Gastrocnemius medialis (tissue), 4 donors: ENCODE data around the gene RAB7A. TPM values are rescaled to one million over a fixed set of nuclear protein-coding genes. Genes with fewer than 3 reads are reported as not detected.

Experiments
- ATAC-seq, 2 donors: fragments of 150-250 bp; one replicate each; pipeline ENCODE4 v1.9.1; 2016
- DNase-seq, 2 donors: peaks; one replicate each; pipeline ENCODE4 v3.0.0-alpha.2; 2019
- H3K27ac ChIP-seq, 4 donors: fragments of 200-600 bp; sonication (generic); 1 replicate in 1 of 4; 2 replicates in 3 of 4; pipeline ENCODE4 v1.5.1; 2016 to 2018; ENCODE audit warnings: mild to moderate bottlenecking in 2 of 4, moderate library complexity in 1 of 4
- H3K27me3 ChIP-seq, 3 donors: fragments of 200-600 bp; sonication (generic) in 2 of 3; 1 replicate in 1 of 3; 2 replicates in 2 of 3; pipeline versions ENCODE4 v1.5.1 to v1.6.0; 2016 to 2019; ENCODE audit warnings: mild to moderate bottlenecking in 1 of 3, moderate library complexity in 1 of 3
- H3K36me3 ChIP-seq, 2 donors: fragments of 200-600 bp; sonication (generic) in 1 of 2; one replicate each; pipeline ENCODE4 v1.5.1; 2017 to 2018
- H3K4me1 ChIP-seq, 2 donors: fragments of 200-600 bp; sonication (generic) in 1 of 2; one replicate each; pipeline ENCODE4 v1.5.1; 2016 to 2017; ENCODE audit warnings: mild to moderate bottlenecking in 2 of 2
- H3K4me3 ChIP-seq, 4 donors: fragments of 200-600 bp; sonication (generic) in 3 of 4; 1 replicate in 1 of 4; 2 replicates in 3 of 4; pipeline ENCODE4 v1.5.1; 2016 to 2019; ENCODE audit warnings: mild to moderate bottlenecking in 2 of 4
- H3K9me3 ChIP-seq, 3 donors: fragments of 200-600 bp; sonication (generic) in 2 of 3; 1 replicate in 1 of 3; 2 replicates in 2 of 3; pipeline ENCODE4 v1.5.1; 2016 to 2019
- CTCF ChIP-seq, 5 experiments: fragments of 450-650 bp in 3 of 5; fragments of 200-600 bp in 2 of 5; sonication (generic) in 2 of 5; IDR thresholded peaks in 4 of 5; conservative IDR thresholded peaks in 1 of 5; 1 replicate in 4 of 5; 2 replicates in 1 of 5; pipeline ENCODE4 v1.5.1; 2016 to 2019; ENCODE audit warnings: antibody characterized with exemption in 5 of 5, mild to moderate bottlenecking in 3 of 5, moderate library complexity in 3 of 5
- POLR2A ChIP-seq, 2 donors: fragments of 450-650 bp; IDR thresholded peaks; one replicate each; pipeline ENCODE4 v1.6.1; 2017; ENCODE audit warnings: antibody characterized with exemption in 2 of 2, mild to moderate bottlenecking in 2 of 2, moderate library complexity in 2 of 2
- in situ Hi-C, 4 donors: fragments of 200-750 bp; cut with MboI; loops; one replicate each; pipeline versions ENCODE4 v1.15.0 to v1.8.0; 2017; ENCODE audit warnings: low sequenced_read_pairs in 4 of 4
- intact Hi-C: fragments of 100-400 bp; cut with DNase I; formaldehyde crosslinking; loops from one replicate; pipeline ENCODE4 v1.15.1; 2023; ENCODE audit warnings: low total_unique reads
- total RNA-seq, 4 donors: library from RNA; depleted of rRNA; stranded (reverse); fragments of >200 nt; gene quantifications; one replicate each; pipeline versions ENCODE4 v1.1.0 to v1.2.3, GENCODE V29; 2016

The RAB7A gene
- 100 to 1,000 TPM; 102 to 190 (median 149) TPM for total RNA-seq

GRCh38 chr3:128726023-128727016 lies at the start of gene RAB7A:
Gene RAB7A, plus strand, starts transcription at chr3:128726183. Its CDS starts 69,185 bp downstream, at chr3:128795368.
- DNase-seq (peak; percentile 98 to 99), ATAC-seq (peak; percentile 86 to 93)
- TF ChIP-seq CTCF (IDR thresholded peaks at IDR 0.05 in 4 of 5, conservative IDR thresholded peaks at IDR 0.05 in 1 of 5) (peak in 3 of 5 experiments; percentile 9 to 27 (median 16)), POLR2A (IDR thresholded peaks at IDR 0.05) (peak; percentile 99)
- Histone ChIP-seq H3K4me1 (peaks cover 41 to 46% of the 10 kb centered on the region in 2 donors), H3K36me3 (no peaks in the 10 kb centered on the region), H3K27me3 (no peaks in the 10 kb centered on the region), H3K27ac (peak within 1 kb of the TSS; percentile 96 to 99 (median 98)), H3K4me3 (peak within 1 kb of the TSS; percentile 80 to 99 (median 92)), H3K9me3 (no peaks in the 10 kb centered on the region)
- in situ Hi-C loops: loop anchor here in 1 of 4 donors (10.0 kb wide), 1 partner anchor 68 kb away; no protein-coding TSS in a partner anchor
- intact Hi-C loops: loop anchor here (1.0 to 5.0 kb wide), 2 partner anchors 109 to 153 kb away; partner anchors contain the start of gene ACAD9

- TF ChIP-seq POLR2A (IDR thresholded peaks at IDR 0.05) (no peak), CTCF (IDR thresholded peaks at IDR 0.05 in 4 of 5, conservative IDR thresholded peaks at IDR 0.05 in 1 of 5) (no peak)
- DNase-seq: no peak
- Histone ChIP-seq H3K4me3 (no peak overlapping the region), H3K9me3 (no peaks in the 10 kb centered on the region), H3K4me1 (peaks cover 0 to 8% of the 10 kb centered on the region in 2 donors), H3K36me3 (no peaks in the 10 kb centered on the region), H3K27ac (peak overlapping the region in 3 of 4 donors; percentile 90 to 95 (median 91)), H3K27me3 (no peaks in the 10 kb centered on the region)
- in situ Hi-C loops (loop anchor here in 2 of 4 donors (25.0 kb wide), 2 partner anchors 108 to 183 kb away; no protein-coding TSS in a partner anchor), intact Hi-C loops (no loop called here)
- ATAC-seq: no peak
These were observed 46.6 kb upstream of the RAB7A start for GRCh38 chr3:128679338-128679737.

- Histone ChIP-seq H3K4me1 (peaks cover 0 to 8% of the 10 kb centered on the region in 2 donors), H3K27ac (peak overlapping the region; percentile 82 to 95 (median 90)), H3K9me3 (no peaks in the 10 kb centered on the region), H3K36me3 (no peaks in the 10 kb centered on the region), H3K4me3 (peak overlapping the region; percentile 67 to 77 (median 70)), H3K27me3 (no peaks in the 10 kb centered on the region)
- DNase-seq: peak; percentile 97 to 99
- TF ChIP-seq POLR2A (IDR thresholded peaks at IDR 0.05) (peak; percentile 73 to 85), CTCF (IDR thresholded peaks at IDR 0.05 in 4 of 5, conservative IDR thresholded peaks at IDR 0.05 in 1 of 5) (peak; percentile 99 to 100 (median 99))
- intact Hi-C loops: loop anchor here (1.0 to 2.0 kb wide), 6 partner anchors 30 to 199 kb away; partner anchors contain the start of genes ACAD9 and RPN1
- ATAC-seq: peak; percentile 95
- in situ Hi-C loops: loop anchor here in 3 of 4 donors (10.0 to 25.0 kb wide), 5 partner anchors 107 to 194 kb away; partner anchors contain the start of gene ACAD9 (in 1 of the 3)
These were observed 45.2 kb upstream of the RAB7A start for GRCh38 chr3:128680603-128681368.

- no peaks in the 10 kb centered on the region for H3K27me3 ChIP-seq
- H3K4me3 ChIP-seq: peak overlapping the region; percentile 67 to 77 (median 70)
- TF ChIP-seq CTCF (IDR thresholded peaks at IDR 0.05 in 4 of 5, conservative IDR thresholded peaks at IDR 0.05 in 1 of 5) (no peak), POLR2A (IDR thresholded peaks at IDR 0.05) (no peak)
- H3K36me3 ChIP-seq: no peaks in the 10 kb centered on the region
- in situ Hi-C loops: loop anchor here in 3 of 4 donors (10.0 to 25.0 kb wide), 5 partner anchors 106 to 193 kb away; partner anchors contain the start of gene ACAD9 (in 1 of the 3)
- peak overlapping the region; percentile 82 to 95 (median 90) for H3K27ac ChIP-seq
- DNase-seq (no peak), ATAC-seq (no peak)
- H3K4me1 ChIP-seq: peaks cover 0 to 8% of the 10 kb centered on the region in 2 donors
- intact Hi-C loops: loop anchor here (1.0 to 2.0 kb wide), 4 partner anchors 44 to 198 kb away; partner anchors contain the start of gene ACAD9
- H3K9me3 ChIP-seq: no peaks in the 10 kb centered on the region
These were observed 44.6 kb upstream of the RAB7A start for GRCh38 chr3:128681369-128681829.
